Vagina (tissue), 2 donors: ENCODE results near the gene AIG1. TPM values are rescaled to one million over a fixed set of nuclear protein-coding genes. Genes with fewer than 3 reads are reported as not detected.

ENCODE experiments used
- DNase-seq, 2 donors: peaks; one replicate each; pipeline ENCODE4 v3.0.0-alpha.2; 2017; ENCODE audit errors: extremely low spot score in 2 of 2
- H3K27ac ChIP-seq: fragments of 200-600 bp; sonication (generic); one replicate; pipeline ENCODE4 v1.5.1; 2019
- H3K27me3 ChIP-seq: fragments of 200-600 bp; sonication (generic); one replicate; pipeline ENCODE4 v1.5.1; 2019
- H3K36me3 ChIP-seq, 2 donors: fragments of 200-600 bp; sonication (generic); one replicate each; pipeline ENCODE4 v1.5.1; 2017 to 2019
- H3K4me1 ChIP-seq: fragments of 200-600 bp; sonication (generic); one replicate; pipeline ENCODE4 v1.5.1; 2019
- H3K4me3 ChIP-seq, 2 donors: fragments of 200-600 bp; sonication (generic); 1 replicate in 1 of 2; 2 replicates in 1 of 2; pipeline ENCODE4 v1.5.1; 2016 to 2019
- H3K9me3 ChIP-seq: fragments of 200-600 bp; sonication (generic); one replicate; pipeline ENCODE4 v1.5.1; 2019
- POLR2A ChIP-seq, 2 donors: fragments of 450-650 bp; IDR thresholded peaks; one replicate each; pipeline ENCODE4 v1.6.1; 2017; ENCODE audit warnings: antibody characterized with exemption in 2 of 2, mild to moderate bottlenecking in 2 of 2, moderate library complexity in 2 of 2
- POLR2AphosphoS5 ChIP-seq, 2 donors: sonication (generic); formaldehyde crosslinking; IDR thresholded peaks; one replicate each; pipeline ENCODE4 v1.9.0; 2017; ENCODE audit warnings: antibody characterized with exemption in 2 of 2, mild to moderate bottlenecking in 2 of 2, low read depth in 1 of 2; ENCODE audit not compliant: insufficient read depth in 1 of 2
- intact Hi-C: fragments of 100-400 bp; cut with DNase I; formaldehyde crosslinking; loops from one replicate; pipeline ENCODE4 v1.15.1; 2023
- total RNA-seq: library from RNA; depleted of rRNA; stranded (reverse); fragments of >200 nt; gene quantifications from one replicate; pipeline ENCODE4 v1.2.3, GENCODE V29; 2016
- TF ChIP-seq, protein P1 (sequence below), 3 experiments: fragments of 450-650 bp in 2 of 3; fragments of 200-600 bp in 1 of 3; sonication (generic) in 1 of 3; IDR thresholded peaks; one replicate each; pipeline ENCODE4 v1.5.1; 2017 to 2019; ENCODE audit warnings: antibody characterized with exemption in 3 of 3, mild to moderate bottlenecking in 2 of 3, moderate library complexity in 2 of 3

Gene AIG1
- total RNA-seq, 1 donor from 2014 or later, result 22.3 TPM

DNA sequence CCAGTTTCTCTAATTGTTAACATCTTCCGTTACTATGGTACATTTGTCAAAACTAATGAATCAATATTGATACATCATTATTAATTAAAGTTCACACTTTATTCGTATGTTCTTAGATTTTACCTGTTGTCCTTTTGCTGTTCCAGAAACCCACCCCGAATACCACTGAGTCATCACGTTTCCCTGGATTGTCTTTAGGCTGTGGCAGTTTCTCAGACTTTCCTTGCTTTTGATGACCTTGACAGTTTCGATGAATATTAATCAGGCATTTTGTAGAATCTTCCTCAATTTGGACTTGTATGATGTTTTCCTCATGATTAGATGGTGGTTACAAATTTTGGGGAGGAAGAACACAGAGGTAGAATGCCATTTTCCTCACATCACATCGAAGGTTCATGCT, 39.1 kb upstream of the AIG1 start:
- Histone ChIP-seq H3K27me3 (no peaks in the 10 kb centered on the region), H3K4me3 (no peak overlapping the region), H3K36me3 (no peaks in the 10 kb centered on the region), H3K4me1 (no peaks in the 10 kb centered on the region), H3K9me3 (no peaks in the 10 kb centered on the region), H3K27ac (no peak overlapping the region)
- intact Hi-C loops, result no loop called here
- TF ChIP-seq POLR2A (IDR thresholded peaks at IDR 0.05) (no peak), POLR2AphosphoS5 (IDR thresholded peaks at IDR 0.05; ENCODE audit: insufficient read depth in 1 of 2, low read depth in 1 of 2) (no peak)
- TF ChIP-seq, protein P1, sequence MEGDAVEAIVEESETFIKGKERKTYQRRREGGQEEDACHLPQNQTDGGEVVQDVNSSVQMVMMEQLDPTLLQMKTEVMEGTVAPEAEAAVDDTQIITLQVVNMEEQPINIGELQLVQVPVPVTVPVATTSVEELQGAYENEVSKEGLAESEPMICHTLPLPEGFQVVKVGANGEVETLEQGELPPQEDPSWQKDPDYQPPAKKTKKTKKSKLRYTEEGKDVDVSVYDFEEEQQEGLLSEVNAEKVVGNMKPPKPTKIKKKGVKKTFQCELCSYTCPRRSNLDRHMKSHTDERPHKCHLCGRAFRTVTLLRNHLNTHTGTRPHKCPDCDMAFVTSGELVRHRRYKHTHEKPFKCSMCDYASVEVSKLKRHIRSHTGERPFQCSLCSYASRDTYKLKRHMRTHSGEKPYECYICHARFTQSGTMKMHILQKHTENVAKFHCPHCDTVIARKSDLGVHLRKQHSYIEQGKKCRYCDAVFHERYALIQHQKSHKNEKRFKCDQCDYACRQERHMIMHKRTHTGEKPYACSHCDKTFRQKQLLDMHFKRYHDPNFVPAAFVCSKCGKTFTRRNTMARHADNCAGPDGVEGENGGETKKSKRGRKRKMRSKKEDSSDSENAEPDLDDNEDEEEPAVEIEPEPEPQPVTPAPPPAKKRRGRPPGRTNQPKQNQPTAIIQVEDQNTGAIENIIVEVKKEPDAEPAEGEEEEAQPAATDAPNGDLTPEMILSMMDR (IDR thresholded peaks at IDR 0.05), result no peak
- no peak for DNase-seq

DNA sequence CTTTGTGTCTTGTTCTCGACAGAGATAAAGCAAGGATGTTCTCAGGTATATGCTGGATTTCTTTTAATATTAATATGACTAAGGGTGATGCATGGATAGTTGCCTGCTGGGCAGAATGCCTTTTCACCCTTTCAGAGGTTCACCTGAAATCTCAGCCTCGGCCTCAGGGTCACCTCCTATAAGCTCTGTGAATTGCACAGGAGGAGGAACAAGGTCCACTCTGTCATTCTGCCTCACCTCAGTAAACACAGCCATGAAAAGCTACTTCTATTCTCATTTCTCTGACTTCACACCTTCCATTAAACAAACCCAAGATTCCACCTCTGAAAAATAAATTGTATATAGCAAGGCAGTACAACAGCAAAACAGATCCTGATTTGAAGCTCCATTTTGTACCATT, 38.1 kb upstream of the AIG1 start:
- Histone ChIP-seq H3K36me3 (no peaks in the 10 kb centered on the region), H3K4me1 (no peaks in the 10 kb centered on the region), H3K27ac (no peak overlapping the region), H3K27me3 (no peaks in the 10 kb centered on the region), H3K4me3 (no peak overlapping the region), H3K9me3 (no peaks in the 10 kb centered on the region)
- intact Hi-C loops, result no loop called here
- TF ChIP-seq POLR2AphosphoS5 (IDR thresholded peaks at IDR 0.05; ENCODE audit: insufficient read depth in 1 of 2, low read depth in 1 of 2) (no peak), POLR2A (IDR thresholded peaks at IDR 0.05) (no peak)
- TF ChIP-seq, protein P1 (IDR thresholded peaks at IDR 0.05), result no peak
- DNase-seq, result no peak

DNA sequence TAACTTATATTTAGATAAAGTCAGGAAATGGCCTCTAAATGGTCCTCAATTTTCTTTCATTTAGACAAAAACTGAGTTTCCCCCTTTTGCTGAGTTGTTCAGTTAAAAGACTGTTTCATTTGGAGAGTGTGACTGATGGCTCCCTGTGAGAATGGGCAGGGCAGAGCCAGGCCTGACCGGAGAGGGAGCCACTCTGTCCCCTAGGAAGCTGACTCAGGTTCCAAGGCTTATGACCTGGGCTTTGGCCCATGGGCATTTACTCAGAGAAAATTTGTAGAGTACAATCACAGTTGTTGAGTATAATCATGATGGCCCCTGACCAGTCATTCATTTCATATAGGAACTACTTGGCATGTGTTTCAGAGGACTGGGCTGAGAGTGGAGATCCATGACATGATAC, 37.0 kb upstream of the AIG1 start:
- DNase-seq, result no peak
- no peak for TF ChIP-seq POLR2A (IDR thresholded peaks at IDR 0.05)
- TF ChIP-seq, protein P1 (IDR thresholded peaks at IDR 0.05), result no peak
- no peak for TF ChIP-seq POLR2AphosphoS5 (IDR thresholded peaks at IDR 0.05; ENCODE audit: insufficient read depth in 1 of 2, low read depth in 1 of 2)
- no peaks in the 10 kb centered on the region for H3K27me3 ChIP-seq
- intact Hi-C loops, result no loop called here
- no peaks in the 10 kb centered on the region for H3K9me3 ChIP-seq
- no peaks in the 10 kb centered on the region for H3K4me1 ChIP-seq
- no peaks in the 10 kb centered on the region for H3K36me3 ChIP-seq
- no peak overlapping the region for H3K4me3 ChIP-seq
- H3K27ac ChIP-seq, result no peak overlapping the region

DNA sequence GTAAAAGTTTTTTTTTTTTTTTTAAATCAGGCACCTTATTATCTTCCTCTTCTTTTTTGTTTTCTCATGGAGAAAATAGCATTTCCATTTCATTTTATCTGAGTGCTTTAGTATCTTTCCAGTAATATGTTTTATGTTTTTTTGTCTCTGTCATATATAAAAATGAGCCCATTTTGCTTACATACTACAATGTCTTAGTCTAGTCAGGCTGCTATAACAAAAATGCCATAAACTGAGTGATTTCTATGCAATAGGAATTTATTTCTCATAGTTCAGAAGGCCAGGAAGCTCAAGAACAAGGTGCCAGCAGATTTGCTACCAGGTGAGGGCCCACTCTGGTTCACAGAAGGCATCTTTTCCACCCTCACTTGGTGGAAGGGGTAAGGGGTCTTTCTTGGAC, 35.7 kb upstream of the AIG1 start:
- no peaks in the 10 kb centered on the region for H3K9me3 ChIP-seq
- no peaks in the 10 kb centered on the region for H3K4me1 ChIP-seq
- no peak overlapping the region for H3K4me3 ChIP-seq
- DNase-seq, result no peak
- H3K36me3 ChIP-seq, result no peaks in the 10 kb centered on the region
- no peak overlapping the region for H3K27ac ChIP-seq
- intact Hi-C loops, result loop anchor here (5.0 kb wide), 1 partner anchor 333 kb away; no protein-coding TSS in a partner anchor
- no peaks in the 10 kb centered on the region for H3K27me3 ChIP-seq
- TF ChIP-seq POLR2A (IDR thresholded peaks at IDR 0.05) (no peak), POLR2AphosphoS5 (IDR thresholded peaks at IDR 0.05; ENCODE audit: insufficient read depth in 1 of 2, low read depth in 1 of 2) (no peak)
- TF ChIP-seq, protein P1 (IDR thresholded peaks at IDR 0.05), result no peak

DNA sequence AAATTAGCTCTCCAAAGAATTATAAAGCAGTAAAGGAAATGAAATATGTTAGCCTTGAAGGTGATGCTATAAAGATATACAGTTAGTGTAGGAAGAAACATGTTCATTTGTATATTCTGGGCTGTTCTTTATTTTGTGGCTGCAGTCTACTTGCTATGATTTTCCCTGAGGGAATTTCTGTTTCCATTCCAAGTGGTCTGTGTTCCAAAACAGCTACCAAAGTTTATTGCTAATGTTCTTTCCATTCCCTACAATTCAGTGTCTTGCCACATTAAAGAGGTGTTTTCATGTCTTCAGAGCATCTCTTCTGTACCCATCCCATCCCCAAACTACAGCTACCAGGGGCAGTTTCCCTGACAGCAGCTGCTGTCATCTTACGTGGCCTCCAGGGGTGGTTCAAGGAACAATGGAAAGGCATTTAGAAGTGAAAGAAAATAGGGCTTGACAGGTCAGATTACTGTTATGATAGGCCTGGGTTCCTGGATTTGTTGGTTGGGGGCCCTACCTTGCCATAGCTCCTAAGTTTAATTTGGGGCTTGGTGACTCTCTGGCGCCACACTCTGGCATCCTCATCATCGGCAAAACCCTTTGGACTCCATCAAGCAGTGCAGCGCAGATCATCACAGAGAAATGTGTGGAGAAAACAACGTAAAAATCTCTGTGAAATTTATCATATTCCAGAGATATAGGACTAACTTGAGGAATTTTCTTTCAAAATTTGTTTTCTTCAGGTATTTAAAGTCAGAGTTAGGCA, 33.8 kb upstream of the AIG1 start:
- TF ChIP-seq, protein P1 (IDR thresholded peaks at IDR 0.05), result peak in 2 of 3 experiments; percentile 24 to 38
- TF ChIP-seq POLR2A (IDR thresholded peaks at IDR 0.05), result no peak
- no peak for TF ChIP-seq POLR2AphosphoS5 (IDR thresholded peaks at IDR 0.05; ENCODE audit: insufficient read depth in 1 of 2, low read depth in 1 of 2)
- H3K27me3 ChIP-seq, result no peaks in the 10 kb centered on the region
- H3K36me3 ChIP-seq, result no peaks in the 10 kb centered on the region

More for the DNA sequence above, 33.8 kb upstream of the AIG1 start:
- H3K4me1 ChIP-seq, result no peaks in the 10 kb centered on the region
- intact Hi-C loops, result loop anchor here (5.0 kb wide), 1 partner anchor 335 kb away; no protein-coding TSS in a partner anchor
- no peak for DNase-seq
- H3K27ac ChIP-seq, result no peak overlapping the region
- H3K4me3 ChIP-seq, result no peak overlapping the region
- H3K9me3 ChIP-seq, result no peaks in the 10 kb centered on the region
